ENCODE results near the gene PELI2.
A peak's percentile ranks its signal among the peaks of the same experiment; 100 is the strongest.

The PELI2 gene

GRCh38 chr14:56175773-56176172 lies 57.6 kb downstream of the PELI2 start:
- no peak for DNase-seq

- no peak for DNase-seq
These were observed 58.3 kb downstream of the PELI2 start for GRCh38 chr14:56176530-56176929.

GRCh38 chr14:56177036-56177435 lies 58.8 kb downstream of the PELI2 start:
- no peak for DNase-seq

GRCh38 chr14:56180754-56181542 lies 62.7 kb downstream of the PELI2 start:
- DNase-seq: no peak

- DNase-seq: peak; percentile 87
These were observed 63.5 kb downstream of the PELI2 start for GRCh38 chr14:56181681-56182085.

- DNase-seq: no peak
These were observed 64.2 kb downstream of the PELI2 start for GRCh38 chr14:56182410-56182809.

- DNase-seq: no peak
These were observed 65.5 kb downstream of the PELI2 start for GRCh38 chr14:56183631-56184157.

GRCh38 chr14:56185992-56186391 lies 67.8 kb downstream of the PELI2 start:
- DNase-seq: no peak

- no peak for DNase-seq
These were observed 69.5 kb downstream of the PELI2 start for GRCh38 chr14:56187736-56188135.

GRCh38 chr14:56189307-56189706 lies 71.1 kb downstream of the PELI2 start:
- DNase-seq: no peak

GRCh38 chr14:56193347-56193746 lies 75.1 kb downstream of the PELI2 start:
- DNase-seq: no peak

GRCh38 chr14:56194042-56194441 lies 75.8 kb downstream of the PELI2 start:
- DNase-seq: no peak

GRCh38 chr14:56195223-56195622 lies 77.0 kb downstream of the PELI2 start:
- no peak for DNase-seq

GRCh38 chr14:56195704-56196103 lies 77.5 kb downstream of the PELI2 start:
- DNase-seq: peak; percentile 46

GRCh38 chr14:56196274-56196673 lies 78.1 kb downstream of the PELI2 start:
- no peak for DNase-seq

- no peak for DNase-seq
These were observed 78.9 kb downstream of the PELI2 start for GRCh38 chr14:56197150-56197549.

GRCh38 chr14:56198438-56198837 lies 80.2 kb downstream of the PELI2 start:
- no peak for DNase-seq

GRCh38 chr14:56199095-56199981 lies 81.1 kb downstream of the PELI2 start:
- DNase-seq: no peak

- DNase-seq: no peak
These were observed 81.9 kb downstream of the PELI2 start for GRCh38 chr14:56199982-56200577.

GRCh38 chr14:56202256-56202655 lies 84.0 kb downstream of the PELI2 start:
- DNase-seq: no peak

GRCh38 chr14:56205881-56206280 lies 87.7 kb downstream of the PELI2 start:
- DNase-seq: no peak

- no peak for DNase-seq
These were observed 88.4 kb downstream of the PELI2 start for GRCh38 chr14:56206596-56206995.

- DNase-seq: no peak
These were observed 89.5 kb downstream of the PELI2 start for GRCh38 chr14:56207626-56208292.
